Right atrium auricular region (tissue), 2 donors: ENCODE results near the gene NUDT16L1. TPM values are rescaled to one million over a fixed set of nuclear protein-coding genes. Genes with fewer than 3 reads are reported as not detected.
A peak's percentile ranks its signal among the peaks of the same experiment; 100 is the strongest.

ENCODE experiments used
- DNase-seq: peaks from one replicate; pipeline ENCODE4 v3.0.0-alpha.2; 2019; ENCODE audit warnings: low spot score
- H3K27ac ChIP-seq, 2 donors: fragments of 200-600 bp; sonication (generic); 1 replicate in 1 of 2; 2 replicates in 1 of 2; pipeline ENCODE4 v1.5.1; 2016 to 2019
- H3K27me3 ChIP-seq, 2 donors: fragments of 200-600 bp; sonication (generic); one replicate each; pipeline versions ENCODE4 v1.5.1 to v1.6.0; 2017 to 2019
- H3K36me3 ChIP-seq: fragments of 200-600 bp; sonication (generic); one replicate; pipeline ENCODE4 v1.5.1; 2016
- H3K4me1 ChIP-seq, 2 donors: fragments of 200-600 bp; sonication (generic); one replicate each; pipeline versions ENCODE4 v1.5.1 to v1.6.0; 2017 to 2019
- H3K4me3 ChIP-seq, 2 donors: fragments of 200-600 bp; sonication (generic); 1 replicate in 1 of 2; 2 replicates in 1 of 2; pipeline ENCODE4 v1.5.1; 2017 to 2019; ENCODE audit warnings: mild to moderate bottlenecking in 1 of 2, moderate library complexity in 1 of 2
- H3K9me3 ChIP-seq, 2 donors: fragments of 200-600 bp; sonication (generic); one replicate each; pipeline ENCODE4 v1.5.1; 2019
- total RNA-seq, 2 donors: library from RNA; depleted of rRNA; stranded (reverse); fragments of >200 nt; gene quantifications; one replicate each; pipeline ENCODE4 v1.1.0, GENCODE V29; 2016
- TF ChIP-seq, protein P1 (sequence below), 2 donors: fragments of 200-600 bp; sonication (generic); IDR thresholded peaks; one replicate each; pipeline ENCODE4 v1.5.1; 2019; ENCODE audit warnings: antibody characterized with exemption in 2 of 2

Gene NUDT16L1
- total RNA-seq, 2 donors from 2014 or later: 25.5 to 61.5 TPM

DNA sequence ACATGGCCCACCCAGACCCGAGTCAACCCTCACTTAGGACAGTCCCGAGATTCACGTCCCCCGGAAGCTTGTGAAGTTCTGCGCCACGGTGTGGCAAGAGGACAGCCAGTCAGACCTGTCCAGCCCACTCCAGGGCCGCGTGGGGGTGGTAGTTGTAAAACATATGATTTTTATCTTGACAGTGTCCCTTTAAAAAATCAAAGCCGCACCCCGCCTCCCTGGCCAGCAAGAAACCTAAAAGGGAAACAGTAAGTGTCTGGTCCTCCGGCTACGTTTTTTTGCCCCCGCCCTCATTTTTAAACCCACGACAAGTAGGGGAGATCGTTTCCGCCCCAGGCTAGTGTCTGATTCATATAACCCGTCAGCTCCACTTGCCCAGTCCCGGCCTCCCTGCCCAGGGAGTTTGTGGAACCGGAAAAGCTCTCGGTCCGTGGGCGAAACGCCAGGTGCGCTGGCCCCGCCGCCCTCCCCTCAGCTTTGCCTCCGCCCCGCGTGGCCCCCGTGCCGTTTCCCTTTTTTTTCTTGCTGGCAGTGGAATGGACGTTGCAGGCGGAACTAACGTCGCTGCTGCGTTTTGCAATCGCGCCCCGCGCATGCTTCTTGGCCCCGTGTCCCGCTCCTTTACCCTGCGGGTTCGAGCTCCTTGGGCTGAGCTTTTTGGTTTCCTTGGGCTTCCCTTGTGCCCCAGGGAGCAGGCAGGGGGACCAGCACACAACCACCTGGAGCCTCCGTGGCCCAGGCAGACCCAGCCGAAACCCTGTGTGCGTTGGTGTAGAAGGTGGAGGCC, 13.3 kb upstream of the NUDT16L1 start:
- H3K4me1 ChIP-seq: peaks cover 0 to 35% of the 10 kb centered on the region in 2 donors
- peak overlapping the region; percentile 80 to 94 for H3K27ac ChIP-seq
- H3K9me3 ChIP-seq: no peaks in the 10 kb centered on the region
- TF ChIP-seq, protein P1, sequence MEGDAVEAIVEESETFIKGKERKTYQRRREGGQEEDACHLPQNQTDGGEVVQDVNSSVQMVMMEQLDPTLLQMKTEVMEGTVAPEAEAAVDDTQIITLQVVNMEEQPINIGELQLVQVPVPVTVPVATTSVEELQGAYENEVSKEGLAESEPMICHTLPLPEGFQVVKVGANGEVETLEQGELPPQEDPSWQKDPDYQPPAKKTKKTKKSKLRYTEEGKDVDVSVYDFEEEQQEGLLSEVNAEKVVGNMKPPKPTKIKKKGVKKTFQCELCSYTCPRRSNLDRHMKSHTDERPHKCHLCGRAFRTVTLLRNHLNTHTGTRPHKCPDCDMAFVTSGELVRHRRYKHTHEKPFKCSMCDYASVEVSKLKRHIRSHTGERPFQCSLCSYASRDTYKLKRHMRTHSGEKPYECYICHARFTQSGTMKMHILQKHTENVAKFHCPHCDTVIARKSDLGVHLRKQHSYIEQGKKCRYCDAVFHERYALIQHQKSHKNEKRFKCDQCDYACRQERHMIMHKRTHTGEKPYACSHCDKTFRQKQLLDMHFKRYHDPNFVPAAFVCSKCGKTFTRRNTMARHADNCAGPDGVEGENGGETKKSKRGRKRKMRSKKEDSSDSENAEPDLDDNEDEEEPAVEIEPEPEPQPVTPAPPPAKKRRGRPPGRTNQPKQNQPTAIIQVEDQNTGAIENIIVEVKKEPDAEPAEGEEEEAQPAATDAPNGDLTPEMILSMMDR (IDR thresholded peaks at IDR 0.05): no peak
- H3K4me3 ChIP-seq: peak overlapping the region; percentile 4 to 21
- H3K36me3 ChIP-seq: peaks cover 34% of the 10 kb centered on the region
- no peaks in the 10 kb centered on the region for H3K27me3 ChIP-seq
- peak; percentile 74 for DNase-seq

DNA sequence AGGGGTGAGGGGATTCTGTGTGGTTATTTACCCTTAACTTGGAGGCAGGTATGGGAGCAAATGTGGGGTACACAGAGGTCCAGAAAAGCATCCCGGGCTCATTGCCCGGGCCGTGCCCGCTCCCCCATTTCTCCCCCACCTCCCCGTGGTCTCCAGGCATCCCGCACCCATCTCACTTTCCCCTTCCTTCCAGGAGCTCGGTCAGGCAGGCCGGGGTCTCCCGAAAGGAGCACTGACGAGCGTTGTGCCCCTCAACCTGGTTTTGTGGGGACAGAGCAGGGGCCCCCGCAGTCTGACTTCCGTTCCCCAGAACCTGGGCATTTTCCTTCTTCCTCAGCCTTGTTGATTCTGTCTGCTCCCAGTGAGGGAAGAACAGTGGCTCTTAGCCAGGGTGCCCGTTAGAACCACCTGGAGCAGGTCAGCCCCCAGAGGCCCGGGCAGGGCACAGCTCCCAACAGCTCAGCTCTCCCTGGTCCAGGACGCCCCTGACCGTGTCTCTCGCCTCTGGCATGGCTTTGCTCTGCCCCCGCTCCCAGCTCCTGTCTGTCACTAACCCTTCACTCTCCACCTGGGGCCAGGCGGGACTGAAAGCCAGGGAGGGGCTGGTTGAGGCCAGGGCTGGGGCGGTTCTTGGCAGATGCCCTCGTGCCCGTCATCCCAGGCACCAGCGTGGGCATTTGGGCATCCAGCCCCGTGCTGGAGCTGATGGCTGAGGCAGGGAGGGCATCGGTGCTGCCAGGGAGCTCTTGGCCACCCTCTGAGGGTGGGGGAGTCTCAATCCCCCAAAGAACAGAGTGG, 12.5 kb upstream of the NUDT16L1 start:
- DNase-seq: no peak
- no peaks in the 10 kb centered on the region for H3K27me3 ChIP-seq
- H3K4me3 ChIP-seq: peak overlapping the region; percentile 4 to 21
- H3K9me3 ChIP-seq: no peaks in the 10 kb centered on the region
- peak overlapping the region; percentile 80 to 94 for H3K27ac ChIP-seq
- H3K36me3 ChIP-seq: peaks cover 42% of the 10 kb centered on the region
- TF ChIP-seq, protein P1 (IDR thresholded peaks at IDR 0.05): no peak
- H3K4me1 ChIP-seq: peaks cover 0 to 35% of the 10 kb centered on the region in 2 donors

DNA sequence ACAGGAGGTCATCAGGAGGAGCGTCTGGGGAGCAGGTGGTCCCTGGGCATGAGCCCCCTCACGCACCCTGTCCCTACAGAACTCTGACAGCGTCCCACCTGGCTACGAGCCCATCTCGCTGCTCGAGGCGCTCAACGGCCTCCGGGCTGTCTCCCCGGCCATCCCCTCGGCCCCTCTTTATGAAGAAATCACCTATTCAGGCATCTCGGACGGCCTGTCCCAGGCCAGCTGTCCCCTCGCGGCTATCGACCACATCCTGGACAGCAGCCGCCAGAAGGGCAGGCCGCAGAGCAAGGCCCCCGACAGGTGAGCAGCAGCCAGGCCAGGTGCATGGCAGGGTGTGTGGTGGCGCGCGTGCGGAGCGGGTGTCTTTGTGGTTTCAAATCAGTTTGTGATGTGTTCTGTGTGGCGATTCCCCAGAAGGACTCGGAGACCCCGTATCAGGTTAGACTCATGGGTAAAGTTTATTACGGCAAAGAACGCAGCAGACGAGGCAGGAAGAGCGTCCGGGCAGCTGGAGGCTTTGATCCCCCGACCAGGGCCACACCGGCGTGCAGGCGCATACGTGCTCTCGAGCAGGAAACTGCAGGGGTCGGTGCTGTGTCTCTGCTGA, 11.8 kb upstream of the NUDT16L1 start:
- no peak overlapping the region for H3K4me3 ChIP-seq
- peaks cover 0 to 29% of the 10 kb centered on the region in 2 donors for H3K4me1 ChIP-seq
- peaks cover 49% of the 10 kb centered on the region for H3K36me3 ChIP-seq
- no peaks in the 10 kb centered on the region for H3K9me3 ChIP-seq
- peak overlapping the region; percentile 80 to 94 for H3K27ac ChIP-seq
- no peak for DNase-seq
- TF ChIP-seq, protein P1 (IDR thresholded peaks at IDR 0.05): no peak
- no peaks in the 10 kb centered on the region for H3K27me3 ChIP-seq

DNA sequence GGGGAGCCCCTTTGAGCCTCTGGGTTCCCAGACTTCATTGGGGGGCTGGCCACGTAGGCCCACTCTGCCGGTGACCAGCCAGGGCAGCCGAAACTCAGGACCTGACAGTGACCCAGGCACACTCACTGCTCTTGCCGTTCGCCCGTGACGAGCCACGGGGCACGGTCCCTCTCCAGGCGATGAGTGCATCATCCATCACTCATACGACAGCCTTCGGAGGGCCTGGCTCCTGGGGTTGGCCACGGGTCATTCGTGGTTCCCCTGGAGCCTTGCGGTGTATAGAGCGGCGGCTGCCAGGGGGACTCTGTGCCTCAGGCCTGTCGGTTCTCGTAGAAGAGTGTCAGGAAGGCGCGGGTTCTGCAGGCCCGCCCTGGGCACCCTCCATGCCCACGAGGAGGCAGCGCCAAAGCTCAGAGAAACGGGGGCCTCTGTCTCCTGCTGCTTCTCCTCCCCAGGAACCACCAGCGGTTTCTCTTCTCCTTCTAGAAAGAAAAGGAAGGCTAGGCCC, 11.2 kb upstream of the NUDT16L1 start:
- TF ChIP-seq, protein P1 (IDR thresholded peaks at IDR 0.05): no peak
- H3K4me1 ChIP-seq: peaks cover 0 to 23% of the 10 kb centered on the region in 2 donors
- H3K9me3 ChIP-seq: no peaks in the 10 kb centered on the region
- no peak for DNase-seq
- H3K36me3 ChIP-seq: peaks cover 54% of the 10 kb centered on the region
- H3K27ac ChIP-seq: peak overlapping the region in 1 of 2 donors; percentile 80
- no peaks in the 10 kb centered on the region for H3K27me3 ChIP-seq
- H3K4me3 ChIP-seq: no peak overlapping the region

DNA sequence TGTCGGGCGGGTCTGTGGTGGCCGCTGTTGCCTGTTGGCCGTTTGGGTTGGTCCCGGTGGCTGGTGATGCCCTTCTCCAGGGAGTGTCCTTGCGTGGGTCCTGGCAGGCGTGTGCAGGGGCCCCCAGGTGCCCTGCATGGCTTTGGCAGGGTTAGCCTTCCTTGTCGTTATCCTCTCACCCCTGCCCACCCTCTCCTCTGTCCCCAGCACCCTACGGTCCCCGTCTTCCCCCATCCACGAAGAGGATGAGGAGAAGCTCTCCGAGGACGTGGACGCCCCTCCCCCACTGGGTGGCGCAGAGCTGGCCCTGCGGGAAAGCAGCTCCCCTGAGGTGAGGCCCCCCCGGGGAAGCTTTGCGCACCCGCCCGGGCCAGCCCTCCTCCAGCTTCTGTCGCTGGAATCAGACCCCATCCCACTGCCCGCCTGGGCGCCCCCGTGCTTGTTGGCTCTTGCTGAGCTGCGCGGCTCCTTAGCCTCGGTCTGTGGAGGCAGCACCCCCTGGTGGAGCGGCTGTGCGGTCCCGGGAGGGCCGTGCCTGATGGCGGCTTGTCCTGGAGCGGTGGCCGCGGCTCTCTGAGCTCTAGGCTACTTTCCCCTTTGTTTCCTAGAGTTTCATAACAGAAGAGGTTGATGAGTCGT, 10.6 kb upstream of the NUDT16L1 start:
- TF ChIP-seq, protein P1 (IDR thresholded peaks at IDR 0.05): no peak
- Histone ChIP-seq H3K36me3 (peaks cover 59% of the 10 kb centered on the region), H3K27ac (no peak overlapping the region), H3K4me3 (no peak overlapping the region), H3K27me3 (no peaks in the 10 kb centered on the region), H3K4me1 (peaks cover 0 to 19% of the 10 kb centered on the region in 2 donors), H3K9me3 (no peaks in the 10 kb centered on the region)
- DNase-seq: no peak
